ENCODE results near the gene PCDHGA7.
"Not testable (repeated sequence)": the region's sequence is repeated elsewhere in the genome, so short reads cannot be mapped to it uniquely, and the experiment has no call there.

Gene PCDHGA7

DNA sequence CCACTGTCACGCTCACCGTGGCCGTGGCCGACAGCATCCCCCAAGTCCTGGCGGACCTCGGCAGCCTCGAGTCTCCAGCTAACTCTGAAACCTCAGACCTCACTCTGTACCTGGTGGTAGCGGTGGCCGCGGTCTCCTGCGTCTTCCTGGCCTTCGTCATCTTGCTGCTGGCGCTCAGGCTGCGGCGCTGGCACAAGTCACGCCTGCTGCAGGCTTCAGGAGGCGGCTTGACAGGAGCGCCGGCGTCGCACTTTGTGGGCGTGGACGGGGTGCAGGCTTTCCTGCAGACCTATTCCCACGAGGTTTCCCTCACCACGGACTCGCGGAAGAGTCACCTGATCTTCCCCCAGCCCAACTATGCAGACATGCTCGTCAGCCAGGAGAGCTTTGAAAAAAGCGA is 50.2 kb downstream of the PCDHGA7 start:
- not testable (repeated sequence) for DNase-seq

DNA sequence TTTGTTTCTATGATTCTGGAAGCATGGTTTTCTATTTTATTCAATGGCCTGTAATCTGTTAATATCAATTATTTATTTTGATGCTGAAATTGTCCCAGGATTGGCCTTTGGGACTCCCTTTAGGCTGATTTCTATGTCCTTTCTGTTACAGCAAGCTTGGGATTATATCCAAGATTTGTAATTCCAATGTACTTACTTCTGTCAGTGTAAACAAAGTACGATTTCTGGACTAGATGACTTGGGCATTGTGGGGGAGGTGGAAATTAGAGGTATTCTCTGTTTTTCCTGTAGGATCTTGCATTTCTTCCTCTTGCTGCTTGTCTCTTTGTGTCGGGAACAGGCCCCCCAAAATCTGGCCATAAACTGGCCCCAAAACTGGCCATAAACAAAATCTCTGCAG is 51.5 kb downstream of the PCDHGA7 start:
- DNase-seq = no peak

Measured in CD4-positive, alpha-beta T cell treated with Interleukin-15 for 1 hour (primary cell).